AG04450 (cell line): ENCODE measurements around the gene RGS6. TPM values are rescaled to one million over a fixed set of nuclear protein-coding genes. Genes with fewer than 3 reads are reported as not detected.

Source experiments
- CTCF ChIA-PET: fragments of 300-600, 350-600 bp; formaldehyde crosslinking; extraction: SDS; loops from one replicate; lab custom pipeline; 2022; ENCODE audit warnings: antibody characterized with exemption, inconsistent platforms; lab: Charles Lee
- POLR2A ChIA-PET: fragments of 350-600 bp; formaldehyde crosslinking; extraction: SDS; loops from one replicate; lab custom pipeline; 2021; ENCODE audit warnings: antibody characterized with exemption, inconsistent platforms; lab: Yijun Ruan, JAX
- DNase-seq: peaks from one replicate; pipeline ENCODE4 v3.0.0-alpha.2; 2011; ENCODE audit warnings: low read depth, low spot score
- H3K27ac ChIP-seq: one replicate; pipeline ENCODE4 v1.5.1; 2012; ENCODE audit warnings: low read depth, low read length, control low read depth
- H3K27me3 ChIP-seq: one replicate; pipeline ENCODE4 v1.6.0; 2012; ENCODE audit warnings: low read length; ENCODE audit not compliant: control insufficient read depth, insufficient read depth
- H3K4me3 ChIP-seq: 2 replicates; pipeline ENCODE4 v1.5.1; 2011; ENCODE audit warnings: mild to moderate bottlenecking, low read depth, low read length, control low read depth
- H3K9me3 ChIP-seq: 2 replicates; pipeline ENCODE4 v1.5.1; 2012; ENCODE audit warnings: low read length; ENCODE audit not compliant: control insufficient read depth, insufficient read depth
- polyA plus RNA-seq: library from polyadenylated mRNA; depleted of rRNA; stranded (reverse); fragments of >200 nt; gene quantifications from 2 replicates; pipeline ENCODE4 v1.2.3, GENCODE V29; 2011
- TF ChIP-seq, protein P1 (sequence below): IDR thresholded peaks from 2 replicates; pipeline ENCODE4 v1.5.1; 2011; ENCODE audit warnings: low read depth, low read length, control low read depth, inconsistent platforms

The RGS6 gene
- polyA plus RNA-seq, 1 experiment = not detected

DNA sequence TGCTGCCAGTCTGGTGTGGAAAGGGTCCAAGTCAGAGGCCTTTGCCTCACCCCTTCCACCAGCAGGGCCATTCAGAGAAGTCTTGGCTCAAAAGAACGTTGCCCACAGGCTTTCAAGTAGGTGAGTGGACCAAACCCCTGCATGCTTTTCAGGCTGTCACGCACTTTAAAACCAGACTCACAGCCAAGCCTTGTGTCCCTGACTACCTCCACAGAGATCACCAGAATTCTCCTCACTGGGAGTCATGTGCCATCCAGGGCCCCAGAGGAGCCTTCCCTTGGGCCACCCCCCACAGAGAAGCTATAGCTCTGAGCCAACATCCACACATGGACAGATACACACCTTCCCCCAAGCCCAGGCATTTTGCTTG, 678.6 kb downstream of the RGS6 start:
- ChIA-PET POLR2A (no interaction called here), CTCF (no interaction called here)
- no peak for DNase-seq

GRCh38 chr14:72611506-72611905, 679.3 kb downstream of the RGS6 start:
- H3K27me3 ChIP-seq = no peaks in the 10 kb centered on the region
- no peaks in the 10 kb centered on the region for H3K9me3 ChIP-seq
- TF ChIP-seq, protein P1, sequence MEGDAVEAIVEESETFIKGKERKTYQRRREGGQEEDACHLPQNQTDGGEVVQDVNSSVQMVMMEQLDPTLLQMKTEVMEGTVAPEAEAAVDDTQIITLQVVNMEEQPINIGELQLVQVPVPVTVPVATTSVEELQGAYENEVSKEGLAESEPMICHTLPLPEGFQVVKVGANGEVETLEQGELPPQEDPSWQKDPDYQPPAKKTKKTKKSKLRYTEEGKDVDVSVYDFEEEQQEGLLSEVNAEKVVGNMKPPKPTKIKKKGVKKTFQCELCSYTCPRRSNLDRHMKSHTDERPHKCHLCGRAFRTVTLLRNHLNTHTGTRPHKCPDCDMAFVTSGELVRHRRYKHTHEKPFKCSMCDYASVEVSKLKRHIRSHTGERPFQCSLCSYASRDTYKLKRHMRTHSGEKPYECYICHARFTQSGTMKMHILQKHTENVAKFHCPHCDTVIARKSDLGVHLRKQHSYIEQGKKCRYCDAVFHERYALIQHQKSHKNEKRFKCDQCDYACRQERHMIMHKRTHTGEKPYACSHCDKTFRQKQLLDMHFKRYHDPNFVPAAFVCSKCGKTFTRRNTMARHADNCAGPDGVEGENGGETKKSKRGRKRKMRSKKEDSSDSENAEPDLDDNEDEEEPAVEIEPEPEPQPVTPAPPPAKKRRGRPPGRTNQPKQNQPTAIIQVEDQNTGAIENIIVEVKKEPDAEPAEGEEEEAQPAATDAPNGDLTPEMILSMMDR = no peak
- no peak overlapping the region for H3K27ac ChIP-seq
- ChIA-PET CTCF (no interaction called here), POLR2A (no interaction called here)
- DNase-seq = no peak
- H3K4me3 ChIP-seq = no peak overlapping the region

More for the DNA sequence above, 678.6 kb downstream of the RGS6 start:
- TF ChIP-seq, protein P1 = no peak
- H3K27me3 ChIP-seq = no peaks in the 10 kb centered on the region
- H3K27ac ChIP-seq = peak overlapping the region; percentile 24
- H3K4me3 ChIP-seq = no peak overlapping the region
- H3K9me3 ChIP-seq = no peaks in the 10 kb centered on the region

- Histone ChIP-seq H3K27me3 (no peaks in the 10 kb centered on the region), H3K4me3 (no peak overlapping the region), H3K9me3 (no peaks in the 10 kb centered on the region), H3K27ac (no peak overlapping the region)
- CTCF ChIA-PET = no interaction called here
- DNase-seq = no peak
- TF ChIP-seq, protein P1 = no peak
- POLR2A ChIA-PET = no interaction called here
Observed at GRCh38 chr14:72612041-72612440, 679.8 kb downstream of the RGS6 start.

DNA sequence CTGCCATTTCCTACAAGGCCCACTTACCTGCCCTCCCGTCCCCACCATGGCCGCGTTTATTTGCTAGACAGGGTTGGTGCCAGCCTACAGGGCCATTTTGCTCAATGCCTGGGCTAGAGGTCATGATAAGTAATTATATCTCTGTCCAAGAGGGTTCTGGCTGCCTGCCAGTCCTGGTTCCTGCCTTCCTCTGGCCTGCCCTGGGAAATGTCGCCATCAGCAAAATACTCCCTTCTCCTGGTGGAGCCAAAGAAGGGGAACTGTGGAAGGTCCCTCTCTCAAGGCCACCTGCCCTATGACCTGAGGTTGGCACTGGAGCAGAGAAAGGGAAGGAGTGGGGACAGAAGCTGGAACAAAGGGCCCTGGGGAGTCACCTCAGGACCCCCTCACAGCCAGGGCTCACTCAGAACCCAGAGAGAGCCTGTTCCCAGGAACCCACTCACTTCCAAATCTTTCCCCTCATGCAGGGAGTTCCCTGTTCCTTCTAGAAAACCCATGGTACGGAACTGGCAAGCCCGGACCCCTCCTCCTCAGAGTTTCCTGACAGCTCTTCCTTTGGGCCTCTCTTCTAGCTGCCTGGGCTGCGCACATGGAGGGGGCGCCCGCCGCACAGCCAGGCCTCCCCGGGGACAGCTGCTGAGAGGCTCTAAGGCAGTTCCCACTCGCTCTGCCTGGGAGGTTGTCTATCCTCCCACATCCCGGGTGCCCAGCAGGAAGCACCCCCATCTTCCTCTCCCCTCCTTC, 681.2 kb downstream of the RGS6 start:
- no peak overlapping the region for H3K4me3 ChIP-seq
- POLR2A ChIA-PET = no interaction called here
- TF ChIP-seq, protein P1 = no peak
- H3K9me3 ChIP-seq = no peaks in the 10 kb centered on the region
- no peaks in the 10 kb centered on the region for H3K27me3 ChIP-seq
- no peak overlapping the region for H3K27ac ChIP-seq
- no peak for DNase-seq
- CTCF ChIA-PET = no interaction called here

DNA sequence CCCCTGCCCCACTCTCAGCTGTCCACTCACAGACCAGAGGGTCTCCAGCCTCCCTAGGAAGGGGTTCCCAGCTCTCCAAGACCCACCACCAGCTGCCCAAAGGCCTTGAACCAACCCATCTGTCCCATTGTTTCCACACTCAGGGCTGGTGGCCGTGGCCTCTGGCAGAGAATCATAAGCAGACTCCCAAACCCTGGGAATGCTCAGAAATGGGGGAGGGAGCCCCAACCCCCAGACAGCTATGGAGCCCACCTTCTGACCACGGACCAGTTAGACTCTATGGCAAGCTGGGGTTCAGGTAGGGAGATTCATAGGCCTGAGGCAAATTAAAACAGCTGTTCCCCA, 681.7 kb downstream of the RGS6 start:
- CTCF ChIA-PET = interaction anchor here (1.1 kb wide), 1 partner anchor 335 kb away, joined by 3 read pairs; no protein-coding TSS in a partner anchor
- TF ChIP-seq, protein P1 = no peak

More for the DNA sequence above, 681.7 kb downstream of the RGS6 start:
- POLR2A ChIA-PET = no interaction called here
- Histone ChIP-seq H3K9me3 (no peaks in the 10 kb centered on the region), H3K27ac (no peak overlapping the region), H3K27me3 (no peaks in the 10 kb centered on the region), H3K4me3 (no peak overlapping the region)
- no peak for DNase-seq
